Neural cell (in vitro differentiated cells): Measurements from ENCODE around the gene CCDC9B.

Experiments
- EP300 ChIP-seq: fragments of 450-650 bp; conservative IDR thresholded peaks from 2 replicates; pipeline ENCODE4 v1.6.1; 2014; ENCODE audit warnings: antibody characterized with exemption, mild to moderate bottlenecking, moderate library complexity; ENCODE audit not compliant: poor library complexity, severe bottlenecking
- EZH2 ChIP-seq: fragments of 200-600, 300-800 bp; shearing (Covaris generic), sonication (generic); IDR thresholded peaks from 2 replicates; pipeline ENCODE4 v1.6.1; 2014; ENCODE audit warnings: antibody characterized with exemption, low read length, borderline replicate concordance, mild to moderate bottlenecking; ENCODE audit not compliant: insufficient read depth, poor library complexity, severe bottlenecking
- MXI1 ChIP-seq: fragments of 450-650 bp; conservative IDR thresholded peaks from 2 replicates; pipeline ENCODE4 v1.6.1; 2014; ENCODE audit warnings: antibody characterized with exemption, mild to moderate bottlenecking; ENCODE audit not compliant: poor library complexity, severe bottlenecking
- POLR2AphosphoS5 ChIP-seq: IDR thresholded peaks from 2 replicates; pipeline ENCODE4 v1.6.1; 2012
- RAD21 ChIP-seq: fragments of 450-650 bp; conservative IDR thresholded peaks from 2 replicates; pipeline ENCODE4 v1.6.1; 2014; ENCODE audit warnings: antibody characterized with exemption, mild to moderate bottlenecking, moderate library complexity
- SMC3 ChIP-seq: fragments of 450-650 bp; conservative IDR thresholded peaks from 2 replicates; pipeline ENCODE4 v1.6.1; 2014; ENCODE audit warnings: antibody characterized with exemption, mild to moderate bottlenecking, moderate library complexity; ENCODE audit not compliant: poor library complexity
- TAF1 ChIP-seq: IDR thresholded peaks from 2 replicates; pipeline ENCODE4 v1.6.1; 2012; ENCODE audit warnings: low read depth
- TF ChIP-seq, protein P1 (sequence below): fragments of 450-650 bp; IDR thresholded peaks from 2 replicates; pipeline ENCODE4 v1.5.1; 2014; ENCODE audit warnings: antibody characterized with exemption, mild to moderate bottlenecking, moderate library complexity; ENCODE audit not compliant: poor library complexity, severe bottlenecking
- TF ChIP-seq, protein P2 (sequence below): IDR thresholded peaks from 2 replicates; pipeline ENCODE4 v1.6.1; 2012; ENCODE audit warnings: borderline replicate concordance

DNA sequence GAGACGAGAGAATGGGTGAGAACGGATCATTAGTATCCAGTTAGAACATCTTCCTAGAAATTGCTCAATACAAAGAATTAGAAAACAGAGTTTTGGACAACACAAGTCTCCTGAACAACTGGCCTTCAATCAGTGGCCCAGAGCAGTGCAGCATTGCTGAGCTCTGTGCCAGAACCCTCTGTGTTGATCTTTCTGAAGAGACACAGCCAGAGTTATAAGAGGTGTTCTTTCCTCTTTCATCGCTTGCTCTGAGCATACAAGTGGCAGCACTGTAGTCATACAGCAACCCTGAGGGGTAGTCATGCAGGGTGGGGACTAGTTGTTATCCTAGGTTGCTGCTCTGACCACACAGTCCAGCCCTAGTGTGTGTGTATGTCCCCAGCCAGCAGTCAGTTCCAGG is 45.7 kb upstream of the CCDC9B start:
- TF ChIP-seq, protein P1, sequence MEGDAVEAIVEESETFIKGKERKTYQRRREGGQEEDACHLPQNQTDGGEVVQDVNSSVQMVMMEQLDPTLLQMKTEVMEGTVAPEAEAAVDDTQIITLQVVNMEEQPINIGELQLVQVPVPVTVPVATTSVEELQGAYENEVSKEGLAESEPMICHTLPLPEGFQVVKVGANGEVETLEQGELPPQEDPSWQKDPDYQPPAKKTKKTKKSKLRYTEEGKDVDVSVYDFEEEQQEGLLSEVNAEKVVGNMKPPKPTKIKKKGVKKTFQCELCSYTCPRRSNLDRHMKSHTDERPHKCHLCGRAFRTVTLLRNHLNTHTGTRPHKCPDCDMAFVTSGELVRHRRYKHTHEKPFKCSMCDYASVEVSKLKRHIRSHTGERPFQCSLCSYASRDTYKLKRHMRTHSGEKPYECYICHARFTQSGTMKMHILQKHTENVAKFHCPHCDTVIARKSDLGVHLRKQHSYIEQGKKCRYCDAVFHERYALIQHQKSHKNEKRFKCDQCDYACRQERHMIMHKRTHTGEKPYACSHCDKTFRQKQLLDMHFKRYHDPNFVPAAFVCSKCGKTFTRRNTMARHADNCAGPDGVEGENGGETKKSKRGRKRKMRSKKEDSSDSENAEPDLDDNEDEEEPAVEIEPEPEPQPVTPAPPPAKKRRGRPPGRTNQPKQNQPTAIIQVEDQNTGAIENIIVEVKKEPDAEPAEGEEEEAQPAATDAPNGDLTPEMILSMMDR = no peak
- TF ChIP-seq EZH2 (no peak), POLR2AphosphoS5 (no peak), SMC3 (no peak), MXI1 (no peak), TAF1 (no peak), RAD21 (no peak), EP300 (no peak)
- TF ChIP-seq, protein P2, sequence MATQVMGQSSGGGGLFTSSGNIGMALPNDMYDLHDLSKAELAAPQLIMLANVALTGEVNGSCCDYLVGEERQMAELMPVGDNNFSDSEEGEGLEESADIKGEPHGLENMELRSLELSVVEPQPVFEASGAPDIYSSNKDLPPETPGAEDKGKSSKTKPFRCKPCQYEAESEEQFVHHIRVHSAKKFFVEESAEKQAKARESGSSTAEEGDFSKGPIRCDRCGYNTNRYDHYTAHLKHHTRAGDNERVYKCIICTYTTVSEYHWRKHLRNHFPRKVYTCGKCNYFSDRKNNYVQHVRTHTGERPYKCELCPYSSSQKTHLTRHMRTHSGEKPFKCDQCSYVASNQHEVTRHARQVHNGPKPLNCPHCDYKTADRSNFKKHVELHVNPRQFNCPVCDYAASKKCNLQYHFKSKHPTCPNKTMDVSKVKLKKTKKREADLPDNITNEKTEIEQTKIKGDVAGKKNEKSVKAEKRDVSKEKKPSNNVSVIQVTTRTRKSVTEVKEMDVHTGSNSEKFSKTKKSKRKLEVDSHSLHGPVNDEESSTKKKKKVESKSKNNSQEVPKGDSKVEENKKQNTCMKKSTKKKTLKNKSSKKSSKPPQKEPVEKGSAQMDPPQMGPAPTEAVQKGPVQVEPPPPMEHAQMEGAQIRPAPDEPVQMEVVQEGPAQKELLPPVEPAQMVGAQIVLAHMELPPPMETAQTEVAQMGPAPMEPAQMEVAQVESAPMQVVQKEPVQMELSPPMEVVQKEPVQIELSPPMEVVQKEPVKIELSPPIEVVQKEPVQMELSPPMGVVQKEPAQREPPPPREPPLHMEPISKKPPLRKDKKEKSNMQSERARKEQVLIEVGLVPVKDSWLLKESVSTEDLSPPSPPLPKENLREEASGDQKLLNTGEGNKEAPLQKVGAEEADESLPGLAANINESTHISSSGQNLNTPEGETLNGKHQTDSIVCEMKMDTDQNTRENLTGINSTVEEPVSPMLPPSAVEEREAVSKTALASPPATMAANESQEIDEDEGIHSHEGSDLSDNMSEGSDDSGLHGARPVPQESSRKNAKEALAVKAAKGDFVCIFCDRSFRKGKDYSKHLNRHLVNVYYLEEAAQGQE = no peak
